K562 (cell line): Measurements from ENCODE around the gene NLE1. TPM values are rescaled to one million over a fixed set of nuclear protein-coding genes. Genes with fewer than 3 reads are reported as not detected.
A peak's percentile ranks its signal among the peaks of the same experiment; 100 is the strongest.

Experiments
- ATAC-seq: fragments of 200-7000 bp; cut with Tn5 transposase; 3 replicates; pipeline ENCODE4 v1.9.1; 2020; ENCODE audit warnings: moderate library complexity
- BruUV-seq: library from RNA; stranded (reverse); fragments of 400-500 nt; replicated peaks from 2 replicates; lab custom pipeline; 2021; lab: Mats Ljungman, UMichigan
- CTCF ChIA-PET: fragments of 300-600 bp; formaldehyde crosslinking; extraction: SDS; loops from one replicate; lab custom pipeline; 2021; ENCODE audit warnings: low intra/inter-chr PET ratio; lab: Yijun Ruan, JAX
- POLR2A ChIA-PET: fragments of 300-600, 350-650 bp; sonication (Branson Sonifier 250); formaldehyde crosslinking; extraction: SDS; loops from one replicate; lab custom pipeline; 2021; ENCODE audit warnings: antibody characterized with exemption, inconsistent platforms; lab: Yijun Ruan, JAX
- DNase-seq, 4 experiments: peaks; one replicate each; pipeline versions ENCODE4 v3.0.0 to v3.0.0-alpha.2; 2011 to 2018; ENCODE audit warnings: low spot score in 3 of 4, mixed read lengths in 3 of 4; ENCODE audit errors: extremely low read depth in 1 of 4
- FAIRE-seq: peaks from 2 replicates; lab custom pipeline; 2011; peaks lifted over from hg19 to GRCh38; lab: Jason Lieb, UNC
- H2AFZ ChIP-seq: 2 replicates; pipeline ENCODE4 v1.6.0; 2011; ENCODE audit warnings: low read depth, low read length, control low read depth, inconsistent platforms
- H3K27ac ChIP-seq: fragments of 200-600 bp; 3 replicates; pipeline ENCODE4 v1.8.0; 2011; ENCODE audit warnings: low read depth, mild to moderate bottlenecking, control low read depth, inconsistent platforms, low read length, moderate library complexity, mixed read lengths; ENCODE audit errors: extremely low read depth
- H3K27me3 ChIP-seq, 2 experiments: fragments of 300-600 bp in 1 of 2; 2 replicates in 1 of 2; 3 replicates in 1 of 2; pipeline versions ENCODE4 v1.6.0 to v1.8.0; 2011; ENCODE audit warnings: inconsistent platforms in 2 of 2, low read length in 2 of 2, mild to moderate bottlenecking in 1 of 2, mixed read lengths in 1 of 2, moderate library complexity in 1 of 2; ENCODE audit not compliant: control insufficient read depth in 2 of 2, insufficient read depth in 2 of 2
- H3K36me3 ChIP-seq: fragments of 300-600 bp; 3 replicates; pipeline ENCODE4 v1.8.0; 2011; ENCODE audit warnings: mild to moderate bottlenecking, low read length, inconsistent platforms; ENCODE audit not compliant: control insufficient read depth, insufficient read depth
- H3K4me1 ChIP-seq, 2 experiments: fragments of 200-600 bp in 1 of 2; replicated peaks in 1 of 2; 2 replicates in 1 of 2; 3 replicates in 1 of 2; pipeline versions ENCODE4 v1.5.1 to v1.8.0; 2011; ENCODE audit warnings: inconsistent platforms in 2 of 2, low read length in 2 of 2, mild to moderate bottlenecking in 1 of 2, mixed read lengths in 1 of 2, moderate library complexity in 1 of 2; ENCODE audit not compliant: control insufficient read depth in 2 of 2, insufficient read depth in 2 of 2
- H3K4me2 ChIP-seq: 2 replicates; pipeline ENCODE4 v1.6.1; 2011; ENCODE audit warnings: low read length, control low read depth, inconsistent platforms, mixed read lengths; ENCODE audit not compliant: insufficient read depth
- H3K4me3 ChIP-seq: fragments of 200-600 bp; sonication (generic), shearing (Covaris generic); 2 replicates; pipeline ENCODE4 v1.5.1; 2016; ENCODE audit warnings: control low read depth, inconsistent platforms
- H3K79me2 ChIP-seq: fragments of 200-600 bp; 3 replicates; pipeline ENCODE4 v1.8.0; 2011; ENCODE audit warnings: low read length, inconsistent platforms; ENCODE audit not compliant: control insufficient read depth, insufficient read depth
- H3K9ac ChIP-seq, 2 experiments: 2 replicates each; pipeline versions ENCODE4 v1.6.0 to v1.6.1; 2011; ENCODE audit warnings: low read depth in 2 of 2, low read length in 2 of 2, control low read depth in 1 of 2, inconsistent platforms in 1 of 2, mild to moderate bottlenecking in 1 of 2, mixed read lengths in 1 of 2; ENCODE audit not compliant: insufficient read depth in 1 of 2
- H3K9me1 ChIP-seq: one replicate; pipeline ENCODE4 v1.6.0; 2011; ENCODE audit warnings: inconsistent platforms, mild to moderate bottlenecking, low read length, moderate library complexity; ENCODE audit not compliant: control insufficient read depth, insufficient read depth
- H3K9me3 ChIP-seq: replicated peaks from 2 replicates; pipeline ENCODE4 v1.5.1; 2011; ENCODE audit warnings: low read depth, low read length, inconsistent platforms; ENCODE audit not compliant: control insufficient read depth, insufficient read depth
- H4K20me1 ChIP-seq: replicated peaks from 2 replicates; pipeline ENCODE4 v1.6.1; 2011; ENCODE audit warnings: low read length, inconsistent platforms, mixed read lengths; ENCODE audit not compliant: control insufficient read depth, insufficient read depth
- BMI1 ChIP-seq: fragments of 150-350 bp; IDR thresholded peaks from 2 replicates; pipeline ENCODE4 v1.6.1; 2014; ENCODE audit warnings: low read length
- NFE2 ChIP-seq: IDR thresholded peaks from 2 replicates; pipeline ENCODE4 v1.6.1; 2014; ENCODE audit warnings: antibody characterized with exemption, low read depth
- SPI1 ChIP-seq: IDR thresholded peaks from 2 replicates; pipeline ENCODE4 v1.6.1; 2011; ENCODE audit warnings: low read depth, low read length, control low read depth, borderline replicate concordance
- ZNF217 ChIP-seq: sonication (generic); formaldehyde crosslinking; IDR thresholded peaks from 2 replicates; pipeline ENCODE4 v1.8.0; 2022; ENCODE audit warnings: mild to moderate bottlenecking, missing genetic modification reagents
- ZNF75A ChIP-seq: fragments of 450-650 bp; formaldehyde crosslinking; IDR thresholded peaks from 2 replicates; pipeline ENCODE4 v1.4.0; 2020; ENCODE audit warnings: mild to moderate bottlenecking
- WGBS: fragments of 100-300 bp; shearing (Covaris generic); methylation state at CpG from one replicate; pipeline ENCODE4 v1.1.6; 2016; ENCODE audit warnings: low coverage, mixed read lengths; ENCODE audit not compliant: insufficient coverage; ENCODE audit errors: missing lambda C conversion rate; 5-methylcytosine and 5-hydroxymethylcytosine counted together
- in situ Hi-C: fragments of 300-500 bp; cut with MboI; formaldehyde crosslinking; loops from 4 replicates; pipeline ENCODE4 v1.15.0; 2018; ENCODE audit warnings: inconsistent platforms, mixed read lengths
- intact Hi-C: fragments of 100-400 bp; cut with micrococcal nuclease; formaldehyde crosslinking; loops from 2 replicates; pipeline ENCODE4 v1.14.2; 2022
- polyA plus RNA-seq, 8 experiments: library from polyadenylated mRNA; depleted of rRNA in 4 of 8; stranded (reverse) in 5 of 8; unstranded in 3 of 8; fragments of >200 nt; fragmentation: Nextera tagmentation in 2 of 8; fragmentation: Illumina TruSeq in 1 of 8; extraction: Ambion mirVana in 2 of 8; extraction: Trizol in 1 of 8; gene quantifications; 2 replicates each; pipeline versions ENCODE4 v1.2.1 to v1.2.3, GENCODE V29; 2011 to 2014; ENCODE audit warnings: inconsistent platforms in 1 of 8, missing spikeins in 1 of 8
- total RNA-seq, 7 experiments: library from RNA; depleted of rRNA in 6 of 7; stranded (reverse); fragments of >200 nt in 6 of 7; fragmentation: Illumina TruSeq in 2 of 7; extraction: Trizol in 2 of 7; gene quantifications; 2 replicates each; pipeline versions ENCODE4 v1.2.1 to v1.2.3, GENCODE V29; 2011 to 2021; ENCODE audit warnings: low replicate concordance in 1 of 7
- TF ChIP-seq, protein P1 (sequence below): fragments of 450-650 bp; IDR thresholded peaks from 2 replicates; pipeline ENCODE4 v1.6.1; 2016
- TF ChIP-seq, protein P2 (sequence below), 3 experiments: IDR thresholded peaks in 2 of 3; conservative IDR thresholded peaks in 1 of 3; 2 replicates each; pipeline ENCODE4 v1.5.1; 2011 to 2012; ENCODE audit warnings: low read length in 3 of 3, mild to moderate bottlenecking in 3 of 3, control low read depth in 2 of 3, improper control_type of control experiment in 1 of 3, inconsistent platforms in 1 of 3, low read depth in 1 of 3, mixed read lengths in 1 of 3, moderate library complexity in 1 of 3; ENCODE audit not compliant: insufficient read depth in 2 of 3

The NLE1 gene
- total and polyA plus RNA-seq, 9 of the 15 experiments (the other 6 are each of a cell fraction or from before 2014, with no cell fraction given), result 3.8 to 69.0 (median 29.4) TPM

- Histone ChIP-seq H4K20me1 (no peaks in the 10 kb centered on the region), H2AFZ (no peak overlapping the region), H3K27me3 (peaks cover 11 to 24% of the 10 kb centered on the region in 2 experiments), H3K36me3 (no peaks in the 10 kb centered on the region), H3K4me2 (no peak overlapping the region), H3K79me2 (no peaks in the 10 kb centered on the region), H3K4me1 (no peaks in the 10 kb centered on the region), H3K9me1 (no peaks in the 10 kb centered on the region), H3K4me3 (no peak overlapping the region), H3K9me3 (no peaks in the 10 kb centered on the region), H3K9ac (no peak overlapping the region), H3K27ac (no peak overlapping the region)
- BruUV-seq, result no TSS peak
- in situ Hi-C loops, result no loop called here
- WGBS, result 0% methylated on average over 1 of the region's 1 CpG
- intact Hi-C loops, result no loop called here
- DNase-seq, result no peak
- ChIA-PET POLR2A (no interaction called here), CTCF (no interaction called here)
- no peak for ATAC-seq
- TF ChIP-seq, protein P1, sequence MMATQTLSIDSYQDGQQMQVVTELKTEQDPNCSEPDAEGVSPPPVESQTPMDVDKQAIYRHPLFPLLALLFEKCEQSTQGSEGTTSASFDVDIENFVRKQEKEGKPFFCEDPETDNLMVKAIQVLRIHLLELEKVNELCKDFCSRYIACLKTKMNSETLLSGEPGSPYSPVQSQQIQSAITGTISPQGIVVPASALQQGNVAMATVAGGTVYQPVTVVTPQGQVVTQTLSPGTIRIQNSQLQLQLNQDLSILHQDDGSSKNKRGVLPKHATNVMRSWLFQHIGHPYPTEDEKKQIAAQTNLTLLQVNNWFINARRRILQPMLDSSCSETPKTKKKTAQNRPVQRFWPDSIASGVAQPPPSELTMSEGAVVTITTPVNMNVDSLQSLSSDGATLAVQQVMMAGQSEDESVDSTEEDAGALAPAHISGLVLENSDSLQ, result peak; percentile 12; the same call in 1 of the 2 replicates
- TF ChIP-seq BMI1 (no peak), SPI1 (0 out of 2 replicates have a peak, but pooled peaks have one; percentile 2), ZNF217 (no peak), NFE2 (0 out of 2 replicates have a peak, but pooled peaks have one; percentile 11)
- FAIRE-seq, result no peak
Measured at GRCh38 chr17:35185849-35186248, 43.7 kb upstream of the NLE1 start.

- Histone ChIP-seq H3K36me3 (no peaks in the 10 kb centered on the region), H3K9ac (no peak overlapping the region), H3K27me3 (peaks cover 9 to 24% of the 10 kb centered on the region in 2 experiments), H3K27ac (no peak overlapping the region), H2AFZ (no peak overlapping the region), H3K4me2 (no peak overlapping the region), H3K79me2 (no peaks in the 10 kb centered on the region), H3K4me1 (no peaks in the 10 kb centered on the region), H3K9me3 (no peaks in the 10 kb centered on the region), H3K4me3 (no peak overlapping the region), H3K9me1 (no peaks in the 10 kb centered on the region), H4K20me1 (no peaks in the 10 kb centered on the region)
- DNase-seq, result no peak
- CTCF ChIA-PET, result no interaction called here
- TF ChIP-seq, protein P2, sequence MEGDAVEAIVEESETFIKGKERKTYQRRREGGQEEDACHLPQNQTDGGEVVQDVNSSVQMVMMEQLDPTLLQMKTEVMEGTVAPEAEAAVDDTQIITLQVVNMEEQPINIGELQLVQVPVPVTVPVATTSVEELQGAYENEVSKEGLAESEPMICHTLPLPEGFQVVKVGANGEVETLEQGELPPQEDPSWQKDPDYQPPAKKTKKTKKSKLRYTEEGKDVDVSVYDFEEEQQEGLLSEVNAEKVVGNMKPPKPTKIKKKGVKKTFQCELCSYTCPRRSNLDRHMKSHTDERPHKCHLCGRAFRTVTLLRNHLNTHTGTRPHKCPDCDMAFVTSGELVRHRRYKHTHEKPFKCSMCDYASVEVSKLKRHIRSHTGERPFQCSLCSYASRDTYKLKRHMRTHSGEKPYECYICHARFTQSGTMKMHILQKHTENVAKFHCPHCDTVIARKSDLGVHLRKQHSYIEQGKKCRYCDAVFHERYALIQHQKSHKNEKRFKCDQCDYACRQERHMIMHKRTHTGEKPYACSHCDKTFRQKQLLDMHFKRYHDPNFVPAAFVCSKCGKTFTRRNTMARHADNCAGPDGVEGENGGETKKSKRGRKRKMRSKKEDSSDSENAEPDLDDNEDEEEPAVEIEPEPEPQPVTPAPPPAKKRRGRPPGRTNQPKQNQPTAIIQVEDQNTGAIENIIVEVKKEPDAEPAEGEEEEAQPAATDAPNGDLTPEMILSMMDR (IDR thresholded peaks at IDR 0.05 in 2 of 3, conservative IDR thresholded peaks at IDR 0.05 in 1 of 3; ENCODE audit: insufficient read depth in 2 of 3, low read depth in 1 of 3, low read length in 3 of 3), result 0 out of 6 replicates have a peak, but pooled peaks of 1 of the 3 experiments have one; percentile 15
- TF ChIP-seq ZNF75A (CRISPR knock-in tag), result no peak
- WGBS, result 0% methylated on average over 3 of the region's 3 CpGs
- POLR2A ChIA-PET, result no interaction called here
- no TSS peak for BruUV-seq
- no peak for FAIRE-seq
- in situ Hi-C loops (no loop called here), intact Hi-C loops (no loop called here)
- no peak for ATAC-seq
Measured at GRCh38 chr17:35184274-35184673, 42.2 kb upstream of the NLE1 start.
